Fibroblast of lung (primary cell): ENCODE measurements around the gene C4orf50. TPM values are rescaled to one million over a fixed set of nuclear protein-coding genes. Genes with fewer than 3 reads are reported as not detected.

ENCODE experiments used
- DNase-seq, 2 donors: peaks; one replicate each; pipeline versions ENCODE4 v3.0.0 to v3.0.0-alpha.2; 2010; ENCODE audit warnings: low read depth in 2 of 2
- H2AFZ ChIP-seq: 2 replicates; pipeline ENCODE4 v1.5.1; 2012; ENCODE audit warnings: low read length, control low read depth, inconsistent platforms
- H3K27ac ChIP-seq: 2 replicates; pipeline ENCODE4 v1.5.1; 2011; ENCODE audit warnings: low read length, control low read depth; ENCODE audit not compliant: insufficient read depth
- H3K27me3 ChIP-seq: 2 replicates; pipeline ENCODE4 v1.5.1; 2011; ENCODE audit warnings: mild to moderate bottlenecking, low read length; ENCODE audit not compliant: control insufficient read depth, insufficient read depth
- H3K36me3 ChIP-seq: 2 replicates; pipeline ENCODE4 v1.5.1; 2011; ENCODE audit warnings: low read length; ENCODE audit not compliant: control insufficient read depth, insufficient read depth
- H3K4me1 ChIP-seq: 2 replicates; pipeline ENCODE4 v1.5.1; 2011; ENCODE audit warnings: low read length; ENCODE audit not compliant: control insufficient read depth, insufficient read depth; ENCODE audit errors: extremely low read depth
- H3K4me2 ChIP-seq: 2 replicates; pipeline ENCODE4 v1.5.1; 2011; ENCODE audit warnings: low read length, control low read depth; ENCODE audit not compliant: insufficient read depth; ENCODE audit errors: extremely low read depth
- H3K4me3 ChIP-seq, 4 experiments: fragments of 200-600 bp in 1 of 4; sonication (generic) in 1 of 4; replicated peaks in 1 of 4; 2 replicates each; pipeline ENCODE4 v1.5.1; 2011 to 2016; ENCODE audit warnings: low read length in 4 of 4, low read depth in 3 of 4, mild to moderate bottlenecking in 3 of 4, control low read depth in 2 of 4, inconsistent platforms in 1 of 4, mixed read lengths in 1 of 4; ENCODE audit not compliant: insufficient read depth in 1 of 4; ENCODE audit errors: control extremely low read depth in 1 of 4
- H3K79me2 ChIP-seq: 2 replicates; pipeline ENCODE4 v1.5.1; 2012; ENCODE audit warnings: mild to moderate bottlenecking, low read length, inconsistent platforms; ENCODE audit not compliant: control insufficient read depth, insufficient read depth
- H3K9ac ChIP-seq: 2 replicates; pipeline ENCODE4 v1.5.1; 2011; ENCODE audit warnings: mild to moderate bottlenecking, low read length, control low read depth; ENCODE audit not compliant: insufficient read depth
- H3K9me3 ChIP-seq: 2 replicates; pipeline ENCODE4 v1.5.1; 2012; ENCODE audit warnings: low read depth, low read length; ENCODE audit not compliant: control insufficient read depth, insufficient read depth
- H4K20me1 ChIP-seq: 2 replicates; pipeline ENCODE4 v1.5.1; 2011; ENCODE audit warnings: low read length; ENCODE audit not compliant: control insufficient read depth, insufficient read depth; ENCODE audit errors: extremely low read depth
- CTCF ChIP-seq, 2 donors: IDR thresholded peaks in 1 of 2; conservative IDR thresholded peaks in 1 of 2; 1 replicate in 1 of 2; 2 replicates in 1 of 2; pipeline ENCODE4 v1.5.1; 2011 to 2012; ENCODE audit warnings: low read length in 2 of 2, control low read depth in 1 of 2, inconsistent platforms in 1 of 2, low read depth in 1 of 2, mild to moderate bottlenecking in 1 of 2
- EZH2 ChIP-seq: IDR thresholded peaks from 2 replicates; pipeline ENCODE4 v1.5.1; 2012; ENCODE audit warnings: low read length, control low read depth, mild to moderate bottlenecking; ENCODE audit errors: missing control alignments
- polyA plus RNA-seq, 2 donors: library from polyadenylated mRNA; depleted of rRNA in 1 of 2; stranded (reverse) in 1 of 2; unstranded in 1 of 2; fragments of >200 nt; gene quantifications; 2 replicates each; pipeline ENCODE4 v1.2.1, GENCODE V29; 2011 to 2012; ENCODE audit warnings: missing spikeins in 1 of 2
- total RNA-seq: library from RNA; depleted of rRNA; stranded (reverse); fragments of >200 nt; gene quantifications from 2 replicates; pipeline ENCODE4 v1.2.1, GENCODE V29; 2014

Gene C4orf50
- total and polyA plus RNA-seq, 2 donors (not counting 1 experiment from before 2014, with no cell fraction given), result not detected

GRCh38 chr4:6019316-6020263, 1.4 kb upstream of the C4orf50 start:
- no peaks in the 10 kb centered on the region for H3K36me3 ChIP-seq
- H3K79me2 ChIP-seq, result no peaks in the 10 kb centered on the region
- no peaks in the 10 kb centered on the region for H4K20me1 ChIP-seq
- no peaks in the 10 kb centered on the region for H3K4me1 ChIP-seq
- no peak overlapping the region for H3K4me3 ChIP-seq
- no peak overlapping the region for H3K4me2 ChIP-seq
- no peak overlapping the region for H3K27ac ChIP-seq
- DNase-seq, result peak; percentile 29 to 45
- H3K9me3 ChIP-seq, result no peaks in the 10 kb centered on the region
- H3K9ac ChIP-seq, result no peak overlapping the region
- H3K27me3 ChIP-seq, result no peaks in the 10 kb centered on the region
- no peak overlapping the region for H2AFZ ChIP-seq
- peak; percentile 43 to 73 for TF ChIP-seq CTCF (conservative IDR thresholded peaks at IDR 0.05 in 1 of 2, IDR thresholded peaks at IDR 0.05 in 1 of 2; ENCODE audit: low read depth in 1 of 2, low read length in 2 of 2)
- no peak for TF ChIP-seq EZH2

- Histone ChIP-seq H3K27ac (no peak overlapping the region), H3K36me3 (no peaks in the 10 kb centered on the region), H4K20me1 (no peaks in the 10 kb centered on the region), H3K27me3 (no peaks in the 10 kb centered on the region), H3K79me2 (no peaks in the 10 kb centered on the region), H3K4me1 (no peaks in the 10 kb centered on the region), H3K4me2 (no peak overlapping the region), H3K9ac (no peak overlapping the region), H2AFZ (no peak overlapping the region), H3K9me3 (no peaks in the 10 kb centered on the region), H3K4me3 (no peak overlapping the region)
- TF ChIP-seq EZH2 (no peak), CTCF (conservative IDR thresholded peaks at IDR 0.05 in 1 of 2, IDR thresholded peaks at IDR 0.05 in 1 of 2; ENCODE audit: low read depth in 1 of 2, low read length in 2 of 2) (no peak)
- no peak for DNase-seq
Observed at GRCh38 chr4:6017800-6018199, 431 bp downstream of the C4orf50 start.

- Histone ChIP-seq H3K36me3 (no peaks in the 10 kb centered on the region), H3K27ac (no peak overlapping the region), H3K4me3 (no peak overlapping the region), H3K9ac (no peak overlapping the region), H3K27me3 (no peaks in the 10 kb centered on the region), H3K79me2 (no peaks in the 10 kb centered on the region), H3K4me1 (no peaks in the 10 kb centered on the region), H2AFZ (no peak overlapping the region), H3K9me3 (no peaks in the 10 kb centered on the region), H4K20me1 (no peaks in the 10 kb centered on the region), H3K4me2 (no peak overlapping the region)
- no peak for DNase-seq
- no peak for TF ChIP-seq EZH2
- TF ChIP-seq CTCF (conservative IDR thresholded peaks at IDR 0.05 in 1 of 2, IDR thresholded peaks at IDR 0.05 in 1 of 2; ENCODE audit: low read depth in 1 of 2, low read length in 2 of 2), result no peak
Observed at GRCh38 chr4:6017030-6017429, 1.2 kb downstream of the C4orf50 start.
